PC-3 (cell line): ENCODE data around the gene SNU13. TPM values are rescaled to one million over a fixed set of nuclear protein-coding genes. Genes with fewer than 3 reads are reported as not detected.

Experiments
- ATAC-seq: fragments of 200-7000 bp; cut with Tn5 transposase; 2 replicates; pipeline ENCODE4 v1.9.1; 2020; ENCODE audit warnings: mild to moderate bottlenecking, moderate library complexity
- BruUV-seq: library from RNA; stranded (reverse); fragments of 400-500 nt; replicated peaks from 2 replicates; lab custom pipeline; 2021; lab: Mats Ljungman, UMichigan
- CTCF ChIA-PET: fragments of 300-600 bp; sonication (Branson Sonifier 250); formaldehyde crosslinking; loops from one replicate; lab custom pipeline; 2022; ENCODE audit warnings: antibody characterized with exemption; lab: Charles Lee
- POLR2A ChIA-PET: fragments of 300-600 bp; sonication (Branson Sonifier 250); formaldehyde crosslinking; loops from one replicate; lab custom pipeline; 2022; ENCODE audit warnings: antibody characterized with exemption; ENCODE audit not compliant: unreplicated experiment; lab: Charles Lee
- DNase-seq: peaks from one replicate; pipeline ENCODE4 v3.0.0-alpha.2; 2015
- H2AFZ ChIP-seq: fragments of 300-600 bp; sonication (generic); 2 replicates; pipeline ENCODE4 v1.6.0; 2016; ENCODE audit warnings: antibody characterized with exemption, low read length
- H3F3A ChIP-seq: fragments of 300-600 bp; sonication (generic); one replicate; pipeline ENCODE4 v1.6.0; 2017; ENCODE audit warnings: antibody characterized with exemption, low read length, control low read depth, mild to moderate bottlenecking; ENCODE audit not compliant: unreplicated experiment
- H3K27ac ChIP-seq: fragments of 300-600 bp; sonication (generic); 2 replicates; pipeline ENCODE4 v1.5.1; 2016; ENCODE audit warnings: mild to moderate bottlenecking, low read length
- H3K27me3 ChIP-seq: fragments of 300-600 bp; sonication (generic); 2 replicates; pipeline ENCODE4 v1.6.1; 2016; ENCODE audit warnings: low read length, mixed read lengths
- H3K36me3 ChIP-seq: fragments of 300-600 bp; sonication (generic); 2 replicates; pipeline ENCODE4 v1.6.1; 2016; ENCODE audit warnings: low read depth, mixed run types, low read length, mixed read lengths
- H3K4me1 ChIP-seq: fragments of 300-600 bp; sonication (generic); 2 replicates; pipeline ENCODE4 v1.5.1; 2016; ENCODE audit warnings: low read length; ENCODE audit not compliant: insufficient read depth
- H3K4me2 ChIP-seq: fragments of 300-600 bp; sonication (generic); 2 replicates; pipeline ENCODE4 v1.6.0; 2016; ENCODE audit warnings: low read length
- H3K4me3 ChIP-seq: fragments of 300-600 bp; sonication (generic); 2 replicates; pipeline ENCODE4 v1.5.1; 2016; ENCODE audit warnings: mild to moderate bottlenecking, low read length, mixed read lengths
- H3K79me2 ChIP-seq: fragments of 300-600 bp; sonication (generic); 2 replicates; pipeline ENCODE4 v1.6.1; 2017; ENCODE audit warnings: low read length, mixed read lengths
- H3K9ac ChIP-seq: fragments of 300-600 bp; sonication (generic); 2 replicates; pipeline ENCODE4 v1.6.0; 2016; ENCODE audit warnings: mild to moderate bottlenecking, low read length
- H3K9me2 ChIP-seq: fragments of 300-600 bp; sonication (generic); replicated peaks from 2 replicates; pipeline ENCODE4 v1.6.1; 2016; ENCODE audit warnings: mixed run types, low read length, mixed read lengths
- H3K9me3 ChIP-seq: fragments of 300-600 bp; sonication (generic); 2 replicates; pipeline ENCODE4 v1.6.1; 2016; ENCODE audit warnings: low read length, mixed read lengths
- H4K20me1 ChIP-seq: fragments of 300-600 bp; sonication (generic); 2 replicates; pipeline ENCODE4 v1.6.1; 2016; ENCODE audit warnings: low read length, mixed read lengths
- EZH2 ChIP-seq: fragments of 300-600 bp; sonication (generic); IDR thresholded peaks from one replicate; pipeline ENCODE4 v1.6.1; 2017; ENCODE audit warnings: antibody characterized with exemption, mild to moderate bottlenecking, low read length; ENCODE audit not compliant: unreplicated experiment
- EZH2phosphoT487 ChIP-seq: fragments of 300-600 bp; sonication (generic); IDR thresholded peaks from 2 replicates; pipeline ENCODE4 v1.6.1; 2018; ENCODE audit warnings: mild to moderate bottlenecking, antibody characterized with exemption, low read length, borderline replicate concordance
- intact Hi-C: fragments of 100-400 bp; cut with micrococcal nuclease; formaldehyde crosslinking; loops from 2 replicates; pipeline ENCODE4 v1.9.0; 2023
- total RNA-seq: library from RNA; depleted of rRNA; stranded (reverse); fragments of >200 nt; gene quantifications from 2 replicates; pipeline ENCODE4 v1.2.3, GENCODE V29; 2014
- TF ChIP-seq, protein P1 (sequence below): fragments of 300-600 bp; sonication (generic); conservative IDR thresholded peaks from 2 replicates; pipeline ENCODE4 v1.5.1; 2017; ENCODE audit warnings: antibody characterized with exemption, low read depth, mild to moderate bottlenecking, low read length

Gene SNU13
- total RNA-seq, 1 experiment from 2014 or later, result 173 TPM

GRCh38 chr22:41650229-41650628 lies 38.4 kb downstream of the SNU13 start:
- no peak for TF ChIP-seq EZH2phosphoT487
- no peak for TF ChIP-seq EZH2
- TF ChIP-seq, protein P1, sequence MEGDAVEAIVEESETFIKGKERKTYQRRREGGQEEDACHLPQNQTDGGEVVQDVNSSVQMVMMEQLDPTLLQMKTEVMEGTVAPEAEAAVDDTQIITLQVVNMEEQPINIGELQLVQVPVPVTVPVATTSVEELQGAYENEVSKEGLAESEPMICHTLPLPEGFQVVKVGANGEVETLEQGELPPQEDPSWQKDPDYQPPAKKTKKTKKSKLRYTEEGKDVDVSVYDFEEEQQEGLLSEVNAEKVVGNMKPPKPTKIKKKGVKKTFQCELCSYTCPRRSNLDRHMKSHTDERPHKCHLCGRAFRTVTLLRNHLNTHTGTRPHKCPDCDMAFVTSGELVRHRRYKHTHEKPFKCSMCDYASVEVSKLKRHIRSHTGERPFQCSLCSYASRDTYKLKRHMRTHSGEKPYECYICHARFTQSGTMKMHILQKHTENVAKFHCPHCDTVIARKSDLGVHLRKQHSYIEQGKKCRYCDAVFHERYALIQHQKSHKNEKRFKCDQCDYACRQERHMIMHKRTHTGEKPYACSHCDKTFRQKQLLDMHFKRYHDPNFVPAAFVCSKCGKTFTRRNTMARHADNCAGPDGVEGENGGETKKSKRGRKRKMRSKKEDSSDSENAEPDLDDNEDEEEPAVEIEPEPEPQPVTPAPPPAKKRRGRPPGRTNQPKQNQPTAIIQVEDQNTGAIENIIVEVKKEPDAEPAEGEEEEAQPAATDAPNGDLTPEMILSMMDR, result no peak
- CTCF ChIA-PET, result no interaction called here
- no peaks in the 10 kb centered on the region for H4K20me1 ChIP-seq
- DNase-seq (no peak), ATAC-seq (no peak)
- H3K27me3 ChIP-seq, result no peaks in the 10 kb centered on the region
- H2AFZ ChIP-seq, result no peak overlapping the region
- no peak overlapping the region for H3K9ac ChIP-seq
- H3K79me2 ChIP-seq, result no peaks in the 10 kb centered on the region
- no peak overlapping the region for H3K27ac ChIP-seq
- no peaks in the 10 kb centered on the region for H3F3A ChIP-seq
- no peaks in the 10 kb centered on the region for H3K9me3 ChIP-seq
- no peaks in the 10 kb centered on the region for H3K4me1 ChIP-seq
- H3K9me2 ChIP-seq, result no peaks in the 10 kb centered on the region
- no peak overlapping the region for H3K4me2 ChIP-seq
- POLR2A ChIA-PET, result no interaction called here
- no peak overlapping the region for H3K4me3 ChIP-seq
- BruUV-seq, result no TSS peak
- intact Hi-C loops, result no loop called here
- H3K36me3 ChIP-seq, result peaks cover 57% of the 10 kb centered on the region

DNA sequence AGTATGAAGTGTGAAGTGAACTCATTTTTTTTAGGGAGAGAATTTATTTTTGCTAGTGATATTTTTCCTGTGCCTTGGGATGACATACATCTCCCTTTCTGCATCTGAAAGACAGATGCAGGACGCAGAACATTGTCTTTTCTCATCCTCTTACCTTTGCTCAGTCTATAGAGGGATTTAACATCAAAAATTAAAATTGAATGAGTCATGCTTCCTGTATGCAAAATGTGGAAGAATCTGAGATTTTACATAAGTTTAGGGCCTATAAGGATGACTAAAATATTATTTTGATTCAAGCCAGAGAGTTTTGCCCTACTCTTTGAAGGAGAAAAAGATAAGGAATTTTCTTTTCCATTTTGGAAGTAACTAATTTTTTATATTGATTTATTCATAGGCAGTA lies 40.2 kb downstream of the SNU13 start:
- H3K27me3 ChIP-seq, result no peaks in the 10 kb centered on the region
- 0 out of 2 replicates have a peak, but pooled peaks cover 8% of the 10 kb centered on the region for H3K79me2 ChIP-seq
- H2AFZ ChIP-seq, result no peak overlapping the region
- CTCF ChIA-PET, result no interaction called here
- no peaks in the 10 kb centered on the region for H3K9me2 ChIP-seq
- TF ChIP-seq, protein P1, result no peak
- no peak for TF ChIP-seq EZH2phosphoT487
- no peak for TF ChIP-seq EZH2
- intact Hi-C loops, result no loop called here
- no peak overlapping the region for H3K27ac ChIP-seq
- no peaks in the 10 kb centered on the region for H4K20me1 ChIP-seq
- H3K4me3 ChIP-seq, result no peak overlapping the region
- no peaks in the 10 kb centered on the region for H3K9me3 ChIP-seq
- no peaks in the 10 kb centered on the region for H3K4me1 ChIP-seq
- peaks cover 40% of the 10 kb centered on the region for H3K36me3 ChIP-seq
- POLR2A ChIA-PET, result no interaction called here
- no TSS peak for BruUV-seq
- DNase-seq, result no peak
- H3F3A ChIP-seq, result no peaks in the 10 kb centered on the region
- ATAC-seq, result no peak
- H3K9ac ChIP-seq, result no peak overlapping the region
- no peak overlapping the region for H3K4me2 ChIP-seq

- no peaks in the 10 kb centered on the region for H4K20me1 ChIP-seq
- H2AFZ ChIP-seq, result no peak overlapping the region
- H3K4me1 ChIP-seq, result no peaks in the 10 kb centered on the region
- no peaks in the 10 kb centered on the region for H3K9me3 ChIP-seq
- no peaks in the 10 kb centered on the region for H3F3A ChIP-seq
- BruUV-seq, result no TSS peak
- intact Hi-C loops, result no loop called here
- ATAC-seq (no peak), DNase-seq (no peak)
- no peak overlapping the region for H3K27ac ChIP-seq
- no peak overlapping the region for H3K9ac ChIP-seq
- CTCF ChIA-PET, result no interaction called here
- POLR2A ChIA-PET, result no interaction called here
- no peak overlapping the region for H3K4me3 ChIP-seq
- no peak overlapping the region for H3K4me2 ChIP-seq
- H3K9me2 ChIP-seq, result no peaks in the 10 kb centered on the region
- TF ChIP-seq EZH2phosphoT487 (no peak), EZH2 (no peak)
- TF ChIP-seq, protein P1, result no peak
- peaks cover 41% of the 10 kb centered on the region for H3K36me3 ChIP-seq
- no peaks in the 10 kb centered on the region for H3K27me3 ChIP-seq
- peaks cover 14% of the 10 kb centered on the region for H3K79me2 ChIP-seq
Observed at GRCh38 chr22:41647771-41648170, 40.9 kb downstream of the SNU13 start.
